Right forelimb (tissue), 1 donor: Measurements from ENCODE around the gene SLC66A2.
"Not testable (repeated sequence)": the region's sequence is repeated elsewhere in the genome, so short reads cannot be mapped to it uniquely, and the experiment has no call there.

ENCODE experiments used
- DNase-seq: peaks from one replicate; pipeline ENCODE4 v3.0.0-alpha.2; 2018

Gene SLC66A2

DNA sequence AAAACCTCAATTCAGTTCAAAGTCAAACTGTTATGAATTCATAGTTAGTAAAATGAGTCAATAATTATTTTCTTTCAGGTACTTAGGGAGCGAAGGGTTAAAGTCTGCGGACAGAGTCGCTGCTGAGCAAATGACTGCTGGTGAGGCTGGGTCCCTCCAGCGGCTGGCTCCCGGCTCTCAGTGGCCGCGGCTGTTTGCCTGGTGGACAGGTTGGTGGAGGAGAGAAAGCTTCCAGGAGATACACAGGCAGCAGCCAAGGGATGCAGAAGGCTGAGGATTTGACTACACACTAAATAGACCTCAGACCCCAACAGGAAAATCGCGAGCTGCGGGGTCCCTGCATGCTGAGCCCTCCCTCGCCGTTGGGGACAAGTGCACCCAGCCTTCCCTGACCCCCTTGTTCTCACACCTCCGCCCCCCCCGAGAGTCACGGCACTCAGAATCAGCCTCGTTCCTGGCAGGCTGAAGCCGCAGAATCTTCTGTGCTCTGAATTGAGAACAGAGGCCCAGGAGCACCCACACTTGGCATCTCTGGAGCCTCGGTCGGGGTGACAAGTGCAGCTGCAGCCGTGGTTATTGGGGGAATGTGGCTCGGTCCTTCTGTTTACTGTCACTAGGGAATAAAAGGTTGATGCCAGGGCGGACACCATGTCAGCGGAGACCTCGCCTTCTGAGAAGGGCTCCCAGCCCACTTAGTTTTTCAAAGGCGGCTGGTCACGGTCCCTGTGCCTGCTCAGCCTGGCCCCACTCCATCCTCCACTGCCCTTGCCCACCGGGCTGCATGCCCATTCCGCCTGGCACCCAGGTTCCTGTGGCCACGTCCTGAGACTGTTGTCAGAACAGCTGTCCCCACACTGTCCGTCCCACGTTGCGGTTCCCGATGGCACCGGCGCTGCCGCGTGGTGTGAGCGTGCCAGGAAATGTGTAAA is 74.0 kb downstream of the SLC66A2 start:
- no peak for DNase-seq

DNA sequence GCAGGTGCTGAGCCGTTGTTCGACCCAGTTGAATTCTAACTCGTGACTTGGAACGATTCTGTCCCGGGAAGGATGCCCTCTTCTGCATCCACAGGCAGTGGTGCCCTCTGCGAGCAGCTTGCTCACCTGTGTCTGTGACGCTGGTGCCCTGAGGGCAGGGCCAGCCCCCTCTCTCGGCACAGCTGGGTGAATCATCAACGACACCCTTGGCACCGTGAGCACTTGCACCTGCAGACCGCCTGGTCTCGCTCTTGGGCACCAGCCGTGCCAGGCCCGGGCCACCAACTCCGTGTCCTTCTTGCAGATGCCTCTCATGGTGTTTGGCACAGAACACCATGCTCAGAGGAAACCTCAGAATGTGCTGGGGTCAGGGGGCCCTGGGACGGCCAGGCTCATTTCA is 75.0 kb downstream of the SLC66A2 start:
- peak; percentile 9 for DNase-seq

DNA sequence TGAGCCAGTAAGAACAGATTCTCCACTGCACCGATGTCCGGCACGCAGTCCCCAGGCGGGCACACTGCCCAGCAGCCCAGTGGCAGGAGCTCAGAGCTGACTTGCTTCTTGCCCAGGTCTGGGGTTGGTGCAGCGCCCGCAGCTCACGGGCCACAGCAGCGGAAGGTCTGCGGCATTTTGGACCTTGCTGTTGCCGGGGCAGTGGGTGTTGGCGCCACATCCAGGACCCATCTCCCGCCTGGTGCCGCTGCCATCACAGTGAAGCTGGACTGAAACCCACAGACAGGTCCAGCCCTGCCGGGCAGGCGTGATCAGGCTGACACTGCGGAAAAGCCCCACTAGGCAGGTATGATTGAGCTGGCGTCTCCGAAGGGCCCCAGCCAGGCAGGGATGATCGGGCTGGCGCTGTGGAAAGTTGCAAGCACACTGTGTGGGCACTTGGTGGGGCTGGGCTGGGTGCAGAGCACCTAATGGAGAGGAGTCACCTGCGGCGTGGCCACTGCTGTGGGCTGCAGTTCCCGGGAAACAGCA is 75.5 kb downstream of the SLC66A2 start:
- DNase-seq = peak; percentile 9

DNA sequence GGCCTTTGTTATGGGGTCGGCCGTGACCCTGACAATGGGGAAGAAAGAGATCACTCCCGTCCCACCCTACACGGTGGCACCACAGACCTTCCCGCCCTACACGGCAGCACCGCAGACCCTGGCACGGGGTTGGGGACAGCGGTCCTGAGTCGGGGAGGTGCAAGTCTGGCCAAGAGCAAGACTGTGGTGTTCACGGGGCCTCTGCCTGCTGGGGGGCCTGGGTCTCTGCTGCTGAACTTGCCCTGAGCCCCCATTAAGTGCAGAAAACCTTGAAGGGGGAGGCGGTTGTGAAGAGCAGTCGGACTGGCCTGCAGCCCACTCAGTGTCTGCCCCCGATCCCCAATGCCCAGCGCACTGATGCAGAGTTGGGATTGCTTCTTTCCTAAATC is 75.9 kb downstream of the SLC66A2 start:
- no peak for DNase-seq

DNA sequence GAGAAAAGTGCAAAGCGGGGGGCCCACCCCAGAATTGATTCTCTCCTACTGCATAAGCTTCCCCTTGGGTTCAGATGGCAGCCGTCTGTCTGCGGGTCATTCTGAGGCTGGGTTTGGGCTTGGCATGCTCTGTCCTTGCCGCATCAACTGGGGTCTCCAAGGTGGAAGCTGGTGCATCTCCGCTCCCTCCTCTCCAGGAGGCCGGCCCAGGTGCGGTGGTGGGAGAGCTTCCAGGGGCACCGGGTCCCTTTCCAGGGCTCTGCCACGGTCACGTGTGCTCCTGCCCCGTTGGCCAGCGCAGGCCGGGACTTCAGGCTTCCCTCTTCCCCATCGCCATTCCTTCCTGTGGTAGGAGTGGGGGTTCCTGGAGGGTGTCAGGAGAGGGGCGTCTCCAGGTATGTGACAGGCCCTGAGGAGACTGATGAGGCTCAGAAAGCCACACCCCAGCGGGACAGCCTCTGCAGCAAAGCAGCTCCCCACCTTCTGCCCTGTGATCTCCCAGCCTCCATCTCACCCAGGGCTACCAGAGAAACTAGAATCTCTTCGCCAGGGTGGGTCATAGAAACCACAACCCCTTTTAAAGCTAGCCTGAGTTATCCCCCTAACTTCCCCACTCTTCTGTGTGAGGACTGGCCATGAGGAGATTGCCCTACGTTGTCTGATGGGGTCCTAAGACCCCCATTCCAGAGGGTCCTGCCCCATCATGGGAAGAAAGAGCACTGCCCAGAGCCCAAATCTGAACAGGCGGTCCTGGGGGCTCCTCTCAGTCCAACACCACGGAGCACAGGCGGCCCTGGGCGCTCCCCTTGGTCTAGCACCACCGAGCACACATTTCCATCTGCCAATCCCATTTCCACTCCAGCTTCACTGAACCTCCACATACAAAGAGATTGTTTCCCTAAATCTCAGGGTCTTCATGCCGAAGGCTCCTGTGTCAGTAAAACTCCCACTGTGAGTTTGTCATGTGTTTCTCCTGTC is 76.6 kb downstream of the SLC66A2 start:
- DNase-seq = no peak

DNA sequence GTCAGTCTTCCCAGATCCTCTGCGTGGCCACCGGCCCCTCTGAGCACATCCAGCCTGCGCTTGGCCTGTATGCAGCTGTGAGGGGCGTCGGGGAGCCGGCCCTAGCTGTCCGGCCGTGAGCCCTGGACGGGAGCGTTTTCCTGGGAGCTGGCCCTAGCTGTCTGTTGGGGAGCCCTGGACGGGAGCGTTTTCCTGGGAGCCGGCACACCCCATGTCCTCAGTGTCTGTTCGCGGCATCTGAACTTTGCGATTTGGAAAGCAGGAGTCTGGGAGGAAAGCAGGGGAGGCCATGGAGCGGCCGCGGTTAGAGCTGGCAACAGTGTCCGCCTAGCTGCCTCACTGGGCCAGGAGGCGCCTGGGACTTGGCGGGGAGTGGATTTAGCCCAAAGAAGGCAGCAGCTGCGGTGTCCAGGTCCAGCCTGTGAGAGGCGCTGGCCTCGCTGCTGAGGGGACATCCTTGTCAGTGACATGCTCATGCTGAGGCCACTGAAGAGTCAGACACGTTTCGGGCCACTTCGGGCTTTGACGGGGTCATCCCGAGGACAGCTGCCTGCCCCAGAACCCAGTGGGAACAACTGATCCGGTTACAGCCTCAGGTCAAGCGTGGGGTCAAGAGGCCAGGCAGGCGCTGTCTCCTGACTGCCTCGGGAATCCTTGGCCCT is 77.9 kb downstream of the SLC66A2 start:
- peak; percentile 40 for DNase-seq

DNA sequence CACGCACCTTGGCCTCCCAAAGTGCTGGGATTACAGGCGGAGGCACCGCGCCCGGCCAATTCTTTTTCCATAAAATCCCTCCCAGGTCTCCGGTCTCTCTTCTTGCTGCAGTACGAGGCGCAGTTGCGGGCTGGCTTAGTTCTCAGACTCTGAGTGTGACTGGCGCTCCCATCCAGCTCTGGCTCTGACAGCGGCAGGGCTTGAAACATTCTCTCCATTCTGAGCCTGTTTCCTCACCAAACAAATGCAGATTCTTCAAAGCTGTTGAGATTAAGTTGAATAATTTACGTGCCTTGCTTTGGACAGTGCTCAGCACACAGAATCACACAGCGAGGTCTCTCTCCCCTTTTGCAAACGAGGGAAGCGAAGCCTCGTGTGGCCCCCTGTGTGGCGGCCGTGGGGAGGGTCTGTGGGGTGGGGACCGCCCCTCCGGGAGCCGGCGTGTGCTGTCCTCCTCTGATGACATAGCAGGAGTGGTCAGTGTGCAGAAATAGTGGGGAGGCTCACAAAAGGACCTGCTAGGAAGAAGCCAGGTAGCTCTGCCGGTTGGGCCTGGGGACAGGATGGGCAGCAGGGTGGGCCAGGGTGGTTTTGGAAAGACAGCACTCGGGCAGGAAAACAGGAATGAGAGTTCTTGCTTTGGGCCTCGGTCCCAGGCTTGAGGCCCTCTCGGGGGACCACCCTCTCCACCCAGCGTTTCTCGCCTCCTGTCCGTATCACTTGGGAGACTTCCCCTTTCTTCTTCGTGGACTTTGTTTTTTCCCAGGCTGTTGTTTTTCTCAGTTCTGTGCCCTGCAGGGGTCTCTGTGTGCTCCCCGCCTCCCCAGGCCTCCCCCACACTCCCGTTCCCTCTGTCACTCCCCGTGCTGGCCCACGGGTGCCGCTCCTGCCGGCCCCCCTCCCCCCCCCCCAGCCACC is 78.7 kb downstream of the SLC66A2 start:
- DNase-seq = peak; percentile 39

DNA sequence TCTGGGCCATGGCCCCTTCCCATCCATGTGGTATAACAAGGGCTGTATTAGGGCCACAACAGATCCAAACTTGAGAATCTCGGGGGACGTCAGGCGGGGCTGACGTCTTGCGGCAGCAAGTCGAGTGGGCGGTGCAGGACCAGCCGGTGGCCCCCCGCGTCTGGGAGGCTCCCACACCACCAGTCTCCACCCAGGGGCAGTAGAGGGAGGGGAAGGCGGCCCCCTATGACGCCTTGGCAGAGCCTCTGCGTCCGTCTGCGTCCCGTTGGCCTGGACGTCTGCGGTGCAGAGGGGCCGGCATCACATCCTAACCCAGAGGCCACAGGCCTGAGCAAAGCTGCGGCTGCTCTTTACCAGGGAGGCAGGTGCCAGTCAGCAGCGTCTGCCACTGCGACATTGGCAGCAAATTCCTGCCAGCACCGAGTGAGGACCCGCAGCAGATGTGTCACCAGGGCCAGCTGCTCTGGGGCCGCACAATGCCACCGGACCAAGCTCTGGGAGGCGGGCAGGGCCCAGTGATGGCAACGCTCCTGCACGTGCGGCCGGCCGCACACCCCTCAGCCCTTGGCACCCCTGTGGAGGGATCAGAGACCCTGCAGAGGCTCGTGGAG is 79.9 kb downstream of the SLC66A2 start:
- DNase-seq = peak; percentile 40

DNA sequence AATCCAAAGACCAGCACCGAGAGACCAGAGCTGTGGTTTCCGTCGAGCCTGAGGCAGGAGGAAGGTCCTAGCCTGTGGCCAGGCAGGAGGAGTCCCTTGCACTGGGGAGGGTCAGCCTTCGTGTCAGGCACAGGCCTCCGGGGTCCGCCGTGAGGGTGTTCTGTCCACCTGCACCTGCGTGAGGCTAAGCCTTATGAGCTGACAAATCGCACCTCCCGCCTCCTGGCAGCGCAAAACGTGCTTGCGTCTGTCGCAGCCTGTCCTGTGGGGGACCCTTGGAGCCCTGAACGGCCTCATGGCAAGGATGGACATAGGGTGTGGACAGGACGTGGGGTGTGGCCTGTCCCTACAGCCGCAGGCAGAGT is 80.4 kb downstream of the SLC66A2 start:
- peak; percentile 33 for DNase-seq

DNA sequence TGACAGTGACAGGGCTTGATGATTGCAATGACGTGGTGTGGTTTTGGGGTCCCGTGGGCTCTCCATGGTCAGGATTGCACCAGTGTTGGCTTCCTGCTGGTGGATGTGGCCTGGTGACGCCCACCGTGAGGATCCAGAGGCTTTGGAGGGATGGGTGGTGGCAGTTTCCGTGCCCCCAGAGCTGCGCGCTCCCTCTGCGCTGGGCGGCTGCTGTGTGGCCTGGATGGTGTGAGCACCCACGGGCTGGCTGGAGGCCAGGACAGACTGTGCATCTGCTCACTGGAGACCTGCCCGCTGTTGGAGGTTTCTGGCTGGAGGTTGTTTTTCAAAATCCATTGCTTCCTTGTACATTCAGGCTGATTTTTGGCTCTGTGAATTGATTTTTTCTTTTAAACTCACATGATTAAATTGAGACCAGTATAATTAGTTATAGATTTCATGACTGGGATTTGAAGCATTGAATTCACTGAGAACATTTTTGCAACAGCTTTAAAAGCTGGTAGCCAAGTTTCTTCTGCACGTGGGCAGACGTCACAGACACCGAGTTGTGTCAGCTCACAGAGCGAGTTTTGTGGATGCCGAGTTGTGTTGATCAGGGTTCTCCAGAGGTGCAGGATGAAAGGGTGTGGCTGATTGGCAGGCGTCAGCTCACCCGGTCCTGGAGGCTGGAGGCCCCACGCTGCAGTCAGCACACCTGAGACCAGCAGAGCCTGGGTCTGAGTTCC is 81.0 kb downstream of the SLC66A2 start:
- no peak for DNase-seq

DNA sequence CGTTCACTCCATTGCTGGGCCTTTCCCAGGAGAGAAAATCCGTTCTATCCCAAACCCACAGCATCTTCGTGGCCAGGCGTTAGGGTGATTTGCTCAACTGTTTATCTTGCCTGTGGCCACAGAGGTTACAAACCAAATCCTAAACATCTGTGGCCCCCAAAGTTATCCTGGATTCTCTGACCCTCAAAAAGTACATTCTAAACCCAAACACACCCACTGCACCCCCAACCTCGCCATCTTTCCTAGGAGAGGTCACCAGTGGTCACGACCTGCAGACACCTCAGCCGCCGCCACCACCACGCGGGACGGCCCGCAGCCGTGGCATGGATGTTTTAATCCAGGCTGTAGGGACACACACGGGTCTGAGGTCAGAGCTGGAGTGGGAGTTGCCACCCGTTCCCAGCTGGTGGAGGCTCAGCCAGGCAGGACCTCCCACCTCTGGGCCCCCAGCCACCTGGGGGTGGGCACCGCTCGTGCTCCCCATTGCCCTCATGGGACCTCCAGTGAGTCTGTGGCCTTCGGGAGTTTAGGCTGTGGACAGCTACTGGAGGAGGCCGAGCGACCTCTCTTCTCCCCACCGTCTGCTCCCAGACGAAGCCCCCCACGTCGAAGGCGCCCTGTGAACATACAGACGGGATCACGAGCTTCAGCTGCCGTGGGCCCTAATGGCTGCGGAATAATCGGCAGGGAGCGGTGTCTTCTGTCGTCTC is 81.7 kb downstream of the SLC66A2 start:
- DNase-seq = no peak

DNA sequence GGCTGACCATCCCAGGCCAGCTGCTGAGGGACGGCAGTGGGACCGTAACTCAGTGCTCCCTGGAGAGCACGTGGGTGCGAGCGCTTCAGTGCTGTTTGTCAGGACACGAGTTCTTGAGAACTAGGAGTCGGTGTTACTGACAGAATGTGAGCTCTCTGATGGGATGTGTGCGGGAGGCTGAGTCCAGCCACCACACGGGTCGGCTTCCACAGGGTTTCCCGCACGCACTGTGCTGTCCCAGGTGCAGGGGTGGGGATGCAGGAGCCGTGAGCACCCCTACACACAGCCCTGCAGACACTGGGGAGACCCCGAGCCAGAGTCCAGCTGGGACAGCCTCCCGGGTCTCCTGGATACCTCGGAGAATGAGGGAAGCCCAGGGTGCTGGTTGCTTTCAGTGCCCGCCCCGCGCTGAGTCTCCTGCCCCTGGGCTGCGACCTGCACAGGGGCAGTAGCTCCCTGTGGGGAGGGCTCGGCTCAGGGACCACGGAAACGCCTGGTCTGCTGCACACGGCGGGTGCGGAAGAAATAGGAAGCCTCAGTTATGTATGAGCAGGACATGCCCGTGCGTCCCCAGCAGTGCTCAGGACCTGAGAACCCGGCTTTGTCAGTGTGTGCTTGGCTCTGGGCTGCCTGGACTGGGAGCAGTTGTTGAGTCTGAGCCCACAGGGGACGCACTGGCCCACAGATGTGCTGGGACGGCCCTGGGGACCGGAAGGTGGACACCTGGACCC is 82.5 kb downstream of the SLC66A2 start:
- no peak for DNase-seq

DNA sequence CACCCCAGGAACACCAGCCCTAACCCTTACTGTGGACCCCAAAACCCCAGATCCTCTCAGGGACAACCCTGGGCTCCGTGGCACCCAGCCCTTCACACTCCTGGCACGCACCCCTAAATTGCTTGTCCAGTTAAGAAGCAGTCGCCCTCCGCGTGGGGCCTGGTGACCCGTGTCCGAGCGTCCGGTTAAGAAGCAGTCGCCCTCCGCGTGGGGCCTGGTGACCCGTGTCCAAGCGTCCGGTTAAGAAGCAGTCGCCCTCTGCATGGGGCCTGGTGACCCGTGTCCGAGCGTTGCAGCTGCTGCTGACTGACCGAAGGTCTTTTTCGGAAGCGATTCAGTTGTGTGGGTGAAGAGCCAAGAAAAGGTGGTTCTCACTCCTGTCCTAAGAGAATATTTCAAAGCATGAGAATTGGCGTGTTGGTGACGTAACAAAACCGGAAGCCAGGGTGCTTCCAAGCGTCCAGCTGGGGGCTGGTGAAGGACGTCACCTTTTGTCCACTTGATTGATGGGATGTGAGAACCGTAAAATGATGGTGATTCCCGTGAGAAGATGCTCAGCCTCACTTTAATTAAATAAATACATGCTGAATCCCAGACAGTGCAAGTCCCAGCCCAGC is 83.2 kb downstream of the SLC66A2 start:
- no peak for DNase-seq

DNA sequence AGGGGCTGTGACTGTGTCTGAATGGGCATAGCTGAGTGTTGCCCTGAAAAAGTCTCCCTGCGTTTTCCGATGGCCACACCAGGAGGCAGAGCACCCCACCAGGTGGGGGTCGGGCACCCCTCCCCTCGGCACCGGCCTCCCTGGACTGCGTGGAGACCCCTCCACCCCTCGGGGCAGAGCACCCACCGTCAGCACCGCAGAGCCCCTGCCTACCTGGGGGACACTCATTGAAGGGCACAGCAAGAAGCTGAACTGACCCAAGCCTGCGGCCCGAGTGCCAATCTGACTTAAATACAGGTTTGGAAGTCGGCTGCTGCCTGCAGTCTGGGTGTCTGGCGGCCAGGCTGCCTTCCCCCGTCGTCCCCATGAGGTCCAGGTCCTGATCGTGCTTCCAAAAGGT is 83.8 kb downstream of the SLC66A2 start:
- DNase-seq = no peak

DNA sequence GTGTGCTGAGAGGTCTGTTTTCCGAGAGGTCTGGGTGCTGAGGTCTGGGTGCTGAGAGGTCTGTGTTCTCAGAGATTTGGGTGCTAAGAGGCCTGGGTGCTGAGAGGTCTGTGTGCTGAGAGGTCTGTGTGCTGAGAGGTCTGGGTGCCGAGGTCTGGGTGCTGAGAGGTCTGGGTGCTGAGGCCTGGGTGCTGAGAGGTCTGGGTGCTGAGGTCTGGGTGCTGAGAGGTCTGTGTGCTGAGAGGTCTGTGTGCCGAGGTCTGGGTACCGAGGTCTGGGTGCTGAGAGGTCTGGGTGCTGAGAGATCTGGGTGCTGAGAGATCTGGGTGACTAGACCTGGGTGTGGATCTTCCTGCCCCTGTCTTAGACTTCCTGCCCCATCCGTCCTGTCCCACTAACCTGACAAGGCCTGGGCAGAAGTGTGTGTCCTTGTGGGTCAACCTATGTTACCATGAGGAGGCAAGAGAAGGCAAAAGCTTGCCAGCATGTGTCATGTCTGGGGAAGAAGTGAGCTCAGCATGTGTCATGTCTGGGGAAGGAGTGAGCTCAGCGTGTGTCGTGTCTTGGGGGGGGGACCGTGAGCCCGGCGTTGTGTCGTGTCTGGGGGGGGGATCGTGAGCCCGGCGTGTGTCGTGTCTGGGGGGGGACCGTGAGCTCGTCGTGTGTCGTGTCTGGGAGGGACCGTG is 84.4 kb downstream of the SLC66A2 start:
- no peak for DNase-seq

DNA sequence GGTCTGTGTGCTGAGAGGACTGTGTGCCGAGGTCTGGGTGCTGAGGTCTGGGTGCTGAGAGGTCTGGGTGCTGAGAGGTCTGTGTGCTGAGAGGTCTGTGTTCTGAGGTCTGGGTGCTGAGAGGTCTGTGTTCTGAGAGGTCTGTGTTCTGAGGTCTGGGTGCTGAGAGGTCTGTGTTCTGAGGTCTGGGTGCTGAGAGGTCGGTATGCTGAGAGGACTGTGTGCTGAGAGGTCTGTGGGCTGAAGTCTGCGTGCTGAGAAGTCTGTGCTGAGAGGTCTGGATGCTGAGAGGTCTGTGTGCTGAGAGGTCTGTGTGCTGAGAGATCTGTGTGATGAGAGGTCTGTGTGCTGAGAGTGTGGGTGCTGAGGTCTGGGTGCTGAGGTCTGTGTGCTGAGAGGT is 85.5 kb downstream of the SLC66A2 start:
- DNase-seq = not testable (repeated sequence)

DNA sequence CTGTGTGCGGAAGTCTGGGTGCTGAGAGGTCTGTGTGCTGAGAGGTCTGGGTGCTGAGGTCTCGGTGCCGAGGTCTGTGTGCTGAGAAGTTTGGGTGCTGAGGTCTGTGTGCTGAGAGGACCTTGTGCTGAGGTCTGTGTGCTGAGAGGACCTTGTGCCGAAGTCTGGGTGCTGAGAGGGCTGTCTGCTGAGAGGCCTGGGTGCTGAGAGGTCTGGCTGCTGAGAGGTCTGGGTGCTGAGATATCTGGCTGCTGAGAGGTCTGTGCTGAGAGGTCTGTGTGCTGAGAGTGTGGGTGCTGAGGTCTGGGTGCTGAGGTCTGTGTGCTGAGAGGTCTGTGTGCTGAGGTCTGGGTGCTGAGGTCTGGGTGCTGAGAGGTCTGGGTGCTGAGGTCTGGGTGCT is 86.5 kb downstream of the SLC66A2 start:
- not testable (repeated sequence) for DNase-seq
